Stimulated activated naive B cell treated with anti-CD40 and anti-IgM and Interleukin-4, amounts not matched to agents 10 μg/mL and 1 μg/mL and 100 μg/mL, for 72 hours (primary cell): ENCODE data around the gene VIL1.

Experiments used
- ATAC-seq, 2 donors: fragments of 150-1000 bp; cut with Tn5 transposase; replicated peaks; 2 replicates each; pipeline ENCODE4 v1.10.0; 2021; ENCODE audit warnings: moderate library complexity in 1 of 2
- DNase-seq: peaks from one replicate; pipeline ENCODE4 v3.0.0; 2021
- H3K27ac Mint-ChIP-seq: one replicate; pipeline ENCODE4 v1.8.0; 2022; ENCODE audit warnings: mild to moderate bottlenecking, mixed read lengths
- H3K27me3 Mint-ChIP-seq, 2 donors: one replicate each; pipeline ENCODE4 v1.8.0; 2022; ENCODE audit warnings: mixed read lengths in 2 of 2
- H3K36me3 Mint-ChIP-seq, 2 donors: one replicate each; pipeline ENCODE4 v1.8.0; 2022; ENCODE audit warnings: mixed read lengths in 2 of 2, mild to moderate bottlenecking in 1 of 2
- H3K4me1 Mint-ChIP-seq, 2 donors: one replicate each; pipeline ENCODE4 v1.8.0; 2022; ENCODE audit warnings: mixed read lengths in 2 of 2, mild to moderate bottlenecking in 1 of 2
- H3K4me3 Mint-ChIP-seq, 2 donors: one replicate each; pipeline ENCODE4 v1.8.0; 2022; ENCODE audit warnings: mild to moderate bottlenecking in 2 of 2, mixed read lengths in 2 of 2, moderate library complexity in 1 of 2
- H3K9me3 Mint-ChIP-seq, 2 donors: one replicate each; pipeline ENCODE4 v1.8.0; 2022; ENCODE audit warnings: mixed read lengths in 2 of 2, mild to moderate bottlenecking in 1 of 2

Gene VIL1

DNA sequence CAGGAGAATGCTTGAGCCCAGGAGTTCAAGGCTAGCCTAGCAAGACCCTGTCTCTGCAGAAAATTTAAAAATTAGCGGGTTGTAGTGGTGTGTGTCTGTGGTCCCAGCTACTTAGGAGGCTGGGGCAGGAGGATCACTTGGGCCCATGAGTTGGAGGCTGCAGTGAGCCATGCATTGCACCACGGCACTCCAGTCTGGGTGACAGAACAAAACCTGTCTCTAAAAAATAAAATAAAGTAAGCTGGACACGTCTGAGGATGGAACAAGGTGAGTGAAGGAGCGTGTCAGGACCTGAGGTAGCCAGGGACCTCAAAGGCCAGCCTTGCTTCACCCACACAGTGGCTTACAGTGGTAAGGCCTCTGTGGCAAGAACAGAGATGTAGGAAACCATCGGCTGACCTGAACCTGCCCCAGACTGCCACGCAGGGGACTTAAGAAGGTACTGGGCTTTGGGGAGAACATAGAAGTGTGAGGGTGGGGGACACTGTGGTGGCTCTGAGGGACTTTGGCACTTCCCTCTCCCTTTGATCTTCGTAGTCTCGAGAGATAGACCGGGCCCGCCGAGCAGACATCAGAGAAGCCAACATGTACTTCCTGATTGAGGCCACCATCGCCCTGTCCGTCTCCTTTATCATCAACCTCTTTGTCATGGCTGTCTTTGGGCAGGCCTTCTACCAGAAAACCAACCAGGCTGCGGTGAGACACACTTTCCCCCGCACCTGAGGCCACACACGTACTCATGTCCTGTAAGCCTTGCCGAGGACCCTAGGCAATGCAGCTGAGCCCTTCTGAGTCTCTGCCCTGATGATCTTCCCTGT lies 29.4 kb upstream of the VIL1 start:
- no peak overlapping the region for H3K27ac Mint-ChIP-seq
- no peak for DNase-seq
- no peak overlapping the region for H3K4me3 Mint-ChIP-seq
- H3K4me1 Mint-ChIP-seq, result peaks cover 14 to 25% of the 10 kb centered on the region in 2 donors
- ATAC-seq, result no peak
- no peaks in the 10 kb centered on the region for H3K9me3 Mint-ChIP-seq
- no peaks in the 10 kb centered on the region for H3K36me3 Mint-ChIP-seq
- peaks cover 4 to 17% of the 10 kb centered on the region in 2 donors for H3K27me3 Mint-ChIP-seq

DNA sequence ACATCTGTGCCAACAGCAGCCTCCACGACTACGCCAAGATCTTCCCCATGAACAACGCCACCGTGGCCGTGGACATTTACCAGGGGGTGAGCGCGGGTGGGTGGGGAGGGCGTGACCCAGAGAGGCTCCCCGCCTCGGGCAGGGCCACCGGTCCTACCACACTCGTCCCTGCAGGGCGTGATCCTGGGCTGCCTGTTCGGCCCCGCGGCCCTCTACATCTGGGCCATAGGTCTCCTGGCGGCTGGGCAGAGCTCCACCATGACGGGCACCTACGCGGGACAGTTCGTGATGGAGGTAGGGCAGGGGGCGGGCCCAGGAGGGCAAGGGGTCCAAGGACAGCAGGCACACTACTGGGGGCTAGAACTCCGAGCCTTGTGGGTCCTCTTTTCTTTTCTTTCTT lies 27.7 kb upstream of the VIL1 start:
- DNase-seq, result no peak
- H3K27me3 Mint-ChIP-seq, result peaks cover 4 to 17% of the 10 kb centered on the region in 2 donors

DNA sequence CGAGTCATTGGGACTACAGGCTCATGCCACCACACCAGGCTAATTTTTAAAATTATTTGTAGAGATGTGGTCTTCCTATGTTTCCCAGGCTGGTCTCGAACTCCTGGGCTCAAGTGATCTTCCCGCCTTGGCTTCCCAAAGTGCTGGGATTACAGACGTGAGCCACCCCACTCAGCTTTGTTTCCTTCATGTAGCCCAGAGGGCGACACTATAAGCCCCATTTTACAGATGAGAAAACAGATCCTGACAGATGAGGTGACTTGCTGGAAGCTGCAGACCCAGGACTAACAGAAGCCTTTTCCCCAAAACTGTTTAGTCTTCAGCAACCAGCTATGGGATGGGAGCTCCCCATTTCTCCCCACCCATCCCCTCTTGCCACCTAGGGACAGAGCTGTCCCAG lies 26.5 kb upstream of the VIL1 start:
- peaks cover 0 to 6% of the 10 kb centered on the region in 2 donors for H3K27me3 Mint-ChIP-seq
- no peak overlapping the region for H3K4me3 Mint-ChIP-seq
- no peaks in the 10 kb centered on the region for H3K9me3 Mint-ChIP-seq
- ATAC-seq (no peak), DNase-seq (no peak)
- no peaks in the 10 kb centered on the region for H3K36me3 Mint-ChIP-seq
- H3K27ac Mint-ChIP-seq, result no peak overlapping the region
- H3K4me1 Mint-ChIP-seq, result peaks cover 25 to 40% of the 10 kb centered on the region in 2 donors

More for the DNA sequence above, 27.7 kb upstream of the VIL1 start:
- H3K36me3 Mint-ChIP-seq, result no peaks in the 10 kb centered on the region
- no peak overlapping the region for H3K27ac Mint-ChIP-seq
- no peak for ATAC-seq
- H3K9me3 Mint-ChIP-seq, result no peaks in the 10 kb centered on the region
- H3K4me3 Mint-ChIP-seq, result no peak overlapping the region
- H3K4me1 Mint-ChIP-seq, result peaks cover 19 to 33% of the 10 kb centered on the region in 2 donors

DNA sequence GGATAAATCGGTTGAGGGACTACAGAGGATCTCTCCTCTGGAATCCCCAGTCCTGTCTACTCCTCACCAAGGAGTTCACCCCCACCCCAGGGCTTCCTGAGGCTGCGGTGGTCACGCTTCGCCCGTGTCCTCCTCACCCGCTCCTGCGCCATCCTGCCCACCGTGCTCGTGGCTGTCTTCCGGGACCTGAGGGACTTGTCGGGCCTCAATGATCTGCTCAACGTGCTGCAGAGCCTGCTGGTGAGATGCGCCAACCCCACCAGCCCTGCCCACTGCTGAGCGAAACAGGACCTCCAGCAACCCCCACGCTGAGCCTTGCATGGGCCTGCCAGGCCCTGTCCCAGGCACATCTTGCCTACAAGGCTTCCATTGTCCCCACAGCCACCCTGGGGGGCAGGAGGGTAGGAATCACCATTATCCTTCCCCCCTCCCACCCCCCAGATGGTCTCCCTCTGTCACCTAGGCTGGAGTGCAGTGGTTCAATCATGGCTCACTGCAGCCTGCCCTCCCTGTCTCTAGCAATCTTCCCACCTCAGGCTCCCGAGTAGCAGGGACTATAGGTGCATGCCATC lies 25.9 kb upstream of the VIL1 start:
- Mint-ChIP-seq H3K27me3 (peaks cover 0 to 6% of the 10 kb centered on the region in 2 donors), H3K36me3 (no peaks in the 10 kb centered on the region), H3K27ac (no peak overlapping the region), H3K4me3 (no peak overlapping the region), H3K4me1 (peaks cover 30 to 41% of the 10 kb centered on the region in 2 donors), H3K9me3 (no peaks in the 10 kb centered on the region)
- DNase-seq (no peak), ATAC-seq (no peak)

DNA sequence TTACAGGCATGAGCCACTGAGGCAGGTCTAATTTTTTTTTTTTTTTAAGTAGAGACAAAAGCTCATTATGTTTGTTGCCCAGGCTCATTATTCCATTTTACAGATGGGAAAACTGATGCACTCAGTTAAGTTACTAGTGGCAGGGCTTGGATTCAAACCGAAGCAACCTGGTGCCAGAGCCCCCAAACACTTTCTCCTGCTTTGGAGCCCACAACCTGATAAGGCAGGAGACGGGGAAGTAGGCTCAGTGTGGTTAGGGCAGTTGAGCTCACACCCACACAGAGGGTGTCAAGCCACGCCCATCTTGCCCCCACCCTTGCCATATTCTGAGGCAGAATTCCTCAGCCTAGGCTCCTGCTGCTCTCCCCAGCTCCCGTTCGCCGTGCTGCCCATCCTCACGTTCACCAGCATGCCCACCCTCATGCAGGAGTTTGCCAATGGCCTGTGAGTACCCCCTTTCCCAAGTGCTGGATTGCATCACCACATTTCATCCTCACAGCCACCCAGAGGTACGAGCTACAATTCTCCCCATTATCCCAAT lies 25.1 kb upstream of the VIL1 start:
- no peaks in the 10 kb centered on the region for H3K9me3 Mint-ChIP-seq
- H3K4me3 Mint-ChIP-seq, result no peak overlapping the region
- DNase-seq, result no peak
- no peaks in the 10 kb centered on the region for H3K36me3 Mint-ChIP-seq
- H3K27me3 Mint-ChIP-seq, result peaks cover 0 to 7% of the 10 kb centered on the region in 2 donors
- no peak overlapping the region for H3K27ac Mint-ChIP-seq
- no peak for ATAC-seq
- peaks cover 30 to 47% of the 10 kb centered on the region in 2 donors for H3K4me1 Mint-ChIP-seq

DNA sequence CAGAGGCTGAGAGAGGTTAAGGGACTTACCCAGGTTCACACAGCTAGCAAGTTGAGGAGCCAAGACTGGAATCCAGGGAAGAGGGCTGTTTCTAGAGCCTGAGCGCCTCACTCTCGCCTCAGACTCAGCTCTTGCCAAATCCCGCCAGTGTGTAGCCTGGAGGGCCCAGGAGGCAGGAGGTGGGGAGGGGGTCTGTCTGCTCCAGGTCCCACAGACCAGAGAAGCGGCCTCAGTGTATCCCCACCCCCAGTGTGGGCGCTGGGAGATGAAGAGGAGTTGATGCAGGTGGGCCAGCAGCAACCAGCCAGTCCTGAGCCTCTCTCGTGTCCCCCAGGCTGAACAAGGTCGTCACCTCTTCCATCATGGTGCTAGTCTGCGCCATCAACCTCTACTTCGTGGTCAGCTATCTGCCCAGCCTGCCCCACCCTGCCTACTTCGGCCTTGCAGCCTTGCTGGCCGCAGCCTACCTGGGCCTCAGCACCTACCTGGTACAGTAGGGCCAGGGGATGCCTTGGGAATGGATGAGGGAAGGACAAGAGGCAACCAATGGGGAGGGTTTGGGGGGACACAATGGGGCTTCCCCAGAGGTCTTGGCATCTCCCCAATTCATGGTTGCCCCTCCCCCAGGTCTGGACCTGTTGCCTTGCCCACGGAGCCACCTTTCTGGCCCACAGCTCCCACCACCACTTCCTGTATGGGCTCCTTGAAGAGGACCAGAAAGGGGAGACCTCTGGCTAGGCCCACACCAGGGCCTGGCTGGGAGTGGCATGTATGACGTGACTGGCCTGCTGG lies 24.4 kb upstream of the VIL1 start:
- Mint-ChIP-seq H3K4me1 (peaks cover 30 to 50% of the 10 kb centered on the region in 2 donors), H3K27me3 (peaks cover 0 to 7% of the 10 kb centered on the region in 2 donors), H3K36me3 (no peaks in the 10 kb centered on the region), H3K27ac (peak overlapping the region; percentile 42), H3K9me3 (no peaks in the 10 kb centered on the region), H3K4me3 (no peak overlapping the region)
- DNase-seq (no peak), ATAC-seq (no peak)

DNA sequence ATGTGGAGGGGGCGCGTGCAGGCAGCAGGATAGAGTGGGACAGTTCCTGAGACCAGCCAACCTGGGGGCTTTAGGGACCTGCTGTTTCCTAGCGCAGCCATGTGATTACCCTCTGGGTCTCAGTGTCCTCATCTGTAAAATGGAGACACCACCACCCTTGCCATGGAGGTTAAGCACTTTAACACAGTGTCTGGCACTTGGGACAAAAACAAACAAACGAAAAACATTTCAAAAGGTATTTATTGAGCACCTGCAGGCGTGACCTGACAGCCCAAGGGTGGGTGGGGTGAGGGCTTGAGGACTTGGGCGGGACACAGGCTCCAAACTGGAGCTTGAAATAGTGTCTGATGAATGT lies 23.9 kb upstream of the VIL1 start:
- Mint-ChIP-seq H3K4me3 (no peak overlapping the region), H3K36me3 (no peaks in the 10 kb centered on the region), H3K27ac (peak overlapping the region; percentile 42), H3K27me3 (peaks cover 0 to 7% of the 10 kb centered on the region in 2 donors), H3K9me3 (no peaks in the 10 kb centered on the region), H3K4me1 (peaks cover 30 to 52% of the 10 kb centered on the region in 2 donors)
- DNase-seq, result no peak
- ATAC-seq, result no peak

DNA sequence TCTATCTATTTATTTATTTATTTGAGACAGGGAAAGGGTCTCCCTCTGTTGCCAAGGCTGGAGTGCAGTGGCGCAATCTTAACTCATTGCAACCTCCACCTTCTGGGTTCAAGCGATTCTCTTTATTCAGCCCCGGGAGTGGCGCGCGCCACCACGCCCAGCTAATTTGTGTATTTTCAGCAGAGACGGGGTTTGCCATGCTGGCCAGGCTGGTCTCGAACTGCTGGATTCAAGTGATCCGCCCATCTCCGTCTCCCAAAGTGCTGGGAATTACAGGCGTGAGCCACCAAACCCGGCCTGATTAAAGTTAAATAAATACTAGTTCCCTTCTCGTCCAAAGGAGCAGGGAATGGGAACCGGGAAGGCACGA lies 23.5 kb upstream of the VIL1 start:
- H3K27me3 Mint-ChIP-seq, result peaks cover 0 to 7% of the 10 kb centered on the region in 2 donors
- DNase-seq (no peak), ATAC-seq (no peak)
- peak overlapping the region; percentile 95 to 99 for H3K4me3 Mint-ChIP-seq
- H3K36me3 Mint-ChIP-seq, result no peaks in the 10 kb centered on the region
- peak overlapping the region; percentile 97 for H3K27ac Mint-ChIP-seq
- peaks cover 30 to 56% of the 10 kb centered on the region in 2 donors for H3K4me1 Mint-ChIP-seq
- H3K9me3 Mint-ChIP-seq, result no peaks in the 10 kb centered on the region

DNA sequence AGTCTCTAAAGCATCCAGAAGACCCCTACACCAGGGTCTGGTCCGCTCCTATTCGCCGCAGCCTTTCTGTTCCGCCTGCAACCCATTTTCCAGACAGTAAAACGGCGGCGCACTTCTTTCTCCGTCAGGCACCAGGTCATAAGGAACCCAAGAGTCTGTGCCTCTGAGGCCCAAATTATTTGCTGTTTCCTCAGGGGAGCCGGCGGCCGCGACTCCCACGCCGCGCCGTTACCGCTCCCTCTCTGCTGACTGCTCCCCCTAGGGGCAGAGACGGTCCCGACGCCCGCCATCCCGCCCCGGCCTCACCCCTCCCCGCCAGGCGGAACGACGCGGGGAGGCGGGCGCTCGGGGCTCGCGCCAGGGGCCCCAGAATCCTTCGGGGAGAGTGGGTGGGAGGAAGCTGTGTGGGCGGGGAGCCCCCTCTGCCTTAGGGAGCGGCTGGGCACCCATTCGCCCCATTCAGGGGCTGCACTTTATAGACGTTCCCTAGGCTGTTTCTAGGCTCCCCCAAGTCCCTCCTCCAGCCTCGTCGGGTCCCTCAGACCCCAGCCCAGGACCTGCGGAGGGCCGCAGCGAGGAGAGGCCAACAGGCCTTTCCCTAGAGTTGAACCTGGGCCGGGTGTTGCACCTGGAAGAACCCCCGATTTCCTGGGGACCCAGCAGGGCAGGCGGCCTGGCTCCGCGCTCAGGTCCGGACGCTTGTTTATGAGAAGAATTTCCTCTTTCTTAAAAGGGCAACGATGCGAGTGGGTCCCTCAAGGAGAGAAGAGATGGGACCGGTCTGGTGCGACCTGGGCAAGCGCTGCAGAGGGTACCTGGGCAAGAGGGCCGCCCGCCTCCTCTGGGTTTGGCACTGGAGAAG lies 22.9 kb upstream of the VIL1 start:
- peak overlapping the region; percentile 95 to 99 for H3K4me3 Mint-ChIP-seq
- ATAC-seq, result peak; percentile 69 to 70
- peak; percentile 93 for DNase-seq
- H3K36me3 Mint-ChIP-seq, result no peaks in the 10 kb centered on the region
- no peaks in the 10 kb centered on the region for H3K9me3 Mint-ChIP-seq
- H3K27me3 Mint-ChIP-seq, result peaks cover 0 to 7% of the 10 kb centered on the region in 2 donors
- peak overlapping the region; percentile 97 for H3K27ac Mint-ChIP-seq
- peaks cover 33 to 59% of the 10 kb centered on the region in 2 donors for H3K4me1 Mint-ChIP-seq

DNA sequence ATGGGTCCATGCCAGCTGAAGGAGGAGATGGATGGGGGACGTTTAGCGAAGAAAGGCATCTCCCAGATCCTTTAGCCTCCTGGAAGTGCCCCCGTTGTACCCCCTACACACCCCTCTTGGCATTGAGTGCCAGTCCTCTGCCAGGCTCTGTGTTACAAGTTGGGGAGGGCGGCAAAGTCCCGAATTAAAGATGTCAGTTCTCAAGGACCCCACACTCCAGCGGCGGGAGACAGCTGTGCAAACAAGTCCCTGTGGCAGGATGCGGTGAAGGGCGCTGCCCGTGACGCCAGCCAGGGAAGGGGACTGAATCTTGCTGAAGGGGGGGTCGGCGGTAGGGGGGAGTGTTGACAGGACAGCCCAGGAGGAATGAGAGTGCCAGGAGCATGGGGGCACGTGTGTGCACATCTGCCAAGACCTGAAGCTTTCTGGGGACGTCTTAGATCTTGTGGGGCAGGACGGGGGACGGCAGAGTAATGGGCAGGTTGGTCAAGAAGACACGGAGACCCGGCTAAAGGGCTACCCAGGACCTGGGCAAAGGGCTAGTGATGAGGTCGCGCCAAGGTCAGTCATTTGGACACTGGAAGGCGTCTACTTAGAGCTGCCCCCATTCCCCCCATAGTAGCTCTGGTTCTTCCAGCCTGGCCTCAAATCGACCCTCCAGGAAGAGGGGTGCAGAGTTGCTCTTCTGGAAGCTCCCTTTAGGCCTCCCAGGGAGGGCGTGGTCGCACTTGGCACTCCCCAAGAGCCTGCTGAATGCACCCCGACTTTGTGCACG lies 22.0 kb upstream of the VIL1 start:
- Mint-ChIP-seq H3K27ac (peak overlapping the region; percentile 97), H3K9me3 (no peaks in the 10 kb centered on the region), H3K4me1 (peaks cover 40 to 68% of the 10 kb centered on the region in 2 donors), H3K36me3 (no peaks in the 10 kb centered on the region), H3K27me3 (peaks cover 0 to 7% of the 10 kb centered on the region in 2 donors), H3K4me3 (peak overlapping the region; percentile 95 to 99)
- DNase-seq (no peak), ATAC-seq (no peak)

DNA sequence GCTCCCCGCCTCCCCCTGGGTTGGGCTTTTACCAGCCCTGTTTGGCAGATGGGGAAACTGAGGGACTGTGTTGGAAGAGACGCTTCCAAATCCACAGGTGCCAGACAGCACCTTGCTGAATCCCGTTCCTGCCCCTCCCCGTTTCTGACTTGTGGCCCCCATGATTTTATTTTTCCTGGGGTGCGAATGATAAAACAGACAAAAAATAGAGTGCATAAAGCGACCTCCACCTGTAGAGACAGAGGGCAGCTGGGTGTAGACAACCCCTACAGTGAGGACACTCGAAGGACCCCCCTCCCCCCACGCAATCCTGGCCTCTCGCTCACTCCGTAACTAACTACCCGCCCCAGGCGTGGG lies 21.5 kb upstream of the VIL1 start:
- no peak for ATAC-seq
- Mint-ChIP-seq H3K27me3 (peaks cover 0 to 7% of the 10 kb centered on the region in 2 donors), H3K36me3 (peaks cover 3% of the 10 kb centered on the region in 2 donors), H3K27ac (peak overlapping the region; percentile 84), H3K4me1 (peaks cover 44 to 73% of the 10 kb centered on the region in 2 donors), H3K9me3 (no peaks in the 10 kb centered on the region), H3K4me3 (peak overlapping the region; percentile 95 to 99)
- DNase-seq, result no peak

DNA sequence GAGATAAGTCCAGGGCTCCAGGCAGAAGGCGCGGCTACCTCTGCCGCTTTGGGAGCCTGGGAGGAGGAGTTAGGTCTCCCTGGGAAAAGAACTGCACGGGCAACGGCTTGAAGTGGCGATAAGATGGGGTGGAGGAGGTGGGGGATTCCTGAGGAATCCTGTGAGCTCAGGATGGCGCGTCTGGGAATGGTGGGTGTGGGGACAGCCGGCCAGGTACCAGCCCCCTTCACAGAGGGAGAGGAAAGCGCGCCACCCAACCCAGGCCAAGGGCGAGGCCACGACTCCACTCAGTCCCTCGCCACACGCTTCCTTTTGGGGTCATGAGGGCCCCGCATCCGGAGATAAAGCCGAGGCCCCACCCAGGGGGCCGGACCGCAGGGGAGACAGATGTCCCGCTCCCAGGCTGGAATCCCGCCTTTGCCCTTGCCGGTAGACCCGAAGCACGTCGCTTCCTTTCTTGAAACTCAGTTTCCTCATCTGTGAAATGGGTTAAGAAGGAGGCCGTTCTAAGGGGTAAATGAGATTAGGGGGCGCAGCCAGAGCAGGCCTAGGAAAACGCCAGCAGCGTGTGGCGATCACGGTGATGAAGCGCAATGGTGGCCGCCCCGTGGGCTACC lies 21.0 kb upstream of the VIL1 start:
- Mint-ChIP-seq H3K27ac (peak overlapping the region; percentile 84), H3K4me3 (peak overlapping the region; percentile 95 to 99), H3K27me3 (peaks cover 0 to 7% of the 10 kb centered on the region in 2 donors), H3K9me3 (no peaks in the 10 kb centered on the region), H3K4me1 (peaks cover 42 to 76% of the 10 kb centered on the region in 2 donors), H3K36me3 (peaks cover 5 to 6% of the 10 kb centered on the region in 2 donors)
- DNase-seq (no peak), ATAC-seq (no peak)
